HepG2 (cell line): ENCODE measurements around the gene FAM83F. TPM values are rescaled to one million over a fixed set of nuclear protein-coding genes. Genes with fewer than 3 reads are reported as not detected.

ENCODE experiments used
- ATF7-NPFF ChIP-seq: sonication (generic); formaldehyde crosslinking; IDR thresholded peaks from 2 replicates; pipeline ENCODE4 v1.8.1; 2023; ENCODE audit warnings: mild to moderate bottlenecking, low read depth, missing genetic modification reagents, moderate library complexity
- CREB1 ChIP-seq, 2 experiments: fragments of 450-650 bp in 1 of 2; IDR thresholded peaks; 2 replicates each; pipeline ENCODE4 v1.6.1; 2016 to 2017; ENCODE audit warnings: control low read depth in 1 of 2, mild to moderate bottlenecking in 1 of 2, missing compliant biosample characterization in 1 of 2, missing genetic modification characterization in 1 of 2
- FLYWCH1 ChIP-seq: sonication (generic); formaldehyde crosslinking; IDR thresholded peaks from 2 replicates; pipeline ENCODE4 v1.8.1; 2023; ENCODE audit warnings: mild to moderate bottlenecking, missing genetic modification reagents
- FOXC1 ChIP-seq: sonication (generic); formaldehyde crosslinking; IDR thresholded peaks from 2 replicates; pipeline ENCODE4 v1.8.0; 2022; ENCODE audit warnings: mild to moderate bottlenecking, missing genetic modification reagents, borderline replicate concordance
- HNF4A ChIP-seq: sonication (generic); formaldehyde crosslinking; IDR thresholded peaks from 2 replicates; pipeline ENCODE4 v1.4.0; 2020; ENCODE audit warnings: missing genetic modification reagents
- IRX3 ChIP-seq: sonication (generic); formaldehyde crosslinking; IDR thresholded peaks from 2 replicates; pipeline ENCODE4 v1.8.1; 2023; ENCODE audit warnings: mild to moderate bottlenecking, low read depth, missing genetic modification reagents, borderline replicate concordance
- MBD4 ChIP-seq: IDR thresholded peaks from 2 replicates; pipeline ENCODE4 v1.6.1; 2012; ENCODE audit warnings: low read length, inconsistent platforms, borderline replicate concordance
- NR1H2 ChIP-seq: sonication (generic); formaldehyde crosslinking; IDR thresholded peaks from 2 replicates; pipeline ENCODE4 v1.8.1; 2022; ENCODE audit warnings: low read depth, missing genetic modification reagents, borderline replicate concordance
- NR2F6 ChIP-seq, 2 experiments: IDR thresholded peaks; 2 replicates each; pipeline ENCODE4 v1.6.1; 2016; ENCODE audit warnings: antibody characterized with exemption in 1 of 2, mild to moderate bottlenecking in 1 of 2
- SAP130 ChIP-seq: IDR thresholded peaks from 2 replicates; pipeline ENCODE4 v1.6.1; 2016; ENCODE audit warnings: low read depth
- SP2 ChIP-seq: sonication (generic); formaldehyde crosslinking; IDR thresholded peaks from 2 replicates; pipeline ENCODE4 v1.5.1; 2020; ENCODE audit warnings: mild to moderate bottlenecking, missing genetic modification reagents
- SRSF1 ChIP-seq: fragments of 200-400 bp; formaldehyde crosslinking; optimal IDR thresholded peaks from 2 replicates; pipeline ENCODE3; 2017; ENCODE audit warnings: mild to moderate bottlenecking, low read depth, low read length, moderate library complexity
- YEATS2 ChIP-seq: sonication (generic); formaldehyde crosslinking; IDR thresholded peaks from 2 replicates; pipeline ENCODE4 v1.4.0; 2020; ENCODE audit warnings: missing genetic modification reagents, borderline replicate concordance
- ZC3H4 ChIP-seq: sonication (generic); formaldehyde crosslinking; IDR thresholded peaks from 2 replicates; pipeline ENCODE4 v1.4.0; 2020; ENCODE audit warnings: missing genetic modification reagents, borderline replicate concordance
- ZNF230 ChIP-seq: sonication (generic); formaldehyde crosslinking; IDR thresholded peaks from 2 replicates; pipeline ENCODE4 v1.4.0; 2020; ENCODE audit warnings: mild to moderate bottlenecking, missing genetic modification reagents
- ZNF451 ChIP-seq: sonication (generic); formaldehyde crosslinking; IDR thresholded peaks from 2 replicates; pipeline ENCODE4 v1.5.0; 2020; ENCODE audit warnings: mild to moderate bottlenecking, missing genetic modification reagents
- ZNF557 ChIP-seq: sonication (generic); formaldehyde crosslinking; IDR thresholded peaks from 2 replicates; pipeline ENCODE4 v1.4.0; 2020; ENCODE audit warnings: missing genetic modification reagents
- ZNF660 ChIP-seq: sonication (generic); formaldehyde crosslinking; IDR thresholded peaks from 2 replicates; pipeline ENCODE4 v1.5.1; 2020; ENCODE audit warnings: mild to moderate bottlenecking, low read depth, missing genetic modification reagents, borderline replicate concordance
- ZNF674 ChIP-seq: sonication (generic); formaldehyde crosslinking; IDR thresholded peaks from 2 replicates; pipeline ENCODE4 v1.5.0; 2020; ENCODE audit warnings: low read depth, mild to moderate bottlenecking, missing genetic modification reagents
- ZNF777 ChIP-seq: sonication (generic); formaldehyde crosslinking; IDR thresholded peaks from 2 replicates; pipeline ENCODE4 v1.4.0; 2020; ENCODE audit warnings: missing genetic modification reagents
- ZNF879 ChIP-seq: sonication (generic); formaldehyde crosslinking; IDR thresholded peaks from 2 replicates; pipeline ENCODE4 v1.8.1; 2023; ENCODE audit warnings: missing genetic modification reagents
- polyA plus RNA-seq, 8 experiments: library from polyadenylated mRNA; depleted of rRNA in 3 of 8; stranded (reverse) in 7 of 8; unstranded in 1 of 8; fragments of >200 nt; fragmentation: Illumina TruSeq in 4 of 8; extraction: Trizol in 4 of 8; gene quantifications; 2 replicates each; pipeline versions ENCODE4 v1.2.1 to v1.2.3, GENCODE V29; 2011 to 2016; ENCODE audit warnings: low read depth in 4 of 8, missing spikeins in 1 of 8, mixed read lengths in 1 of 8; ENCODE audit not compliant: insufficient read depth in 1 of 8
- total RNA-seq, 5 experiments: library from RNA; depleted of rRNA; stranded (reverse); fragments of >200 nt; fragmentation: Illumina TruSeq; extraction: Trizol; gene quantifications; 2 replicates each; pipeline ENCODE4 v1.2.3, GENCODE V29; 2016; ENCODE audit warnings: low read depth in 1 of 5
- TF ChIP-seq, protein P1 (sequence below): sonication (generic); formaldehyde crosslinking; conservative IDR thresholded peaks from 2 replicates; pipeline ENCODE4 v1.8.0; 2022; ENCODE audit warnings: missing genetic modification reagents
- TF ChIP-seq, protein P2 (sequence below): IDR thresholded peaks from 2 replicates; pipeline ENCODE4 v1.6.1; 2016
- TF ChIP-seq, protein P3 (sequence below): sonication (generic); formaldehyde crosslinking; IDR thresholded peaks from 2 replicates; pipeline ENCODE4 v1.4.0; 2020; ENCODE audit warnings: missing genetic modification reagents, borderline replicate concordance

The FAM83F gene
- total and polyA plus RNA-seq, 2 of the 13 experiments (the other 11 are each of a cell fraction or from before 2014, with no cell fraction given), result not detected

DNA sequence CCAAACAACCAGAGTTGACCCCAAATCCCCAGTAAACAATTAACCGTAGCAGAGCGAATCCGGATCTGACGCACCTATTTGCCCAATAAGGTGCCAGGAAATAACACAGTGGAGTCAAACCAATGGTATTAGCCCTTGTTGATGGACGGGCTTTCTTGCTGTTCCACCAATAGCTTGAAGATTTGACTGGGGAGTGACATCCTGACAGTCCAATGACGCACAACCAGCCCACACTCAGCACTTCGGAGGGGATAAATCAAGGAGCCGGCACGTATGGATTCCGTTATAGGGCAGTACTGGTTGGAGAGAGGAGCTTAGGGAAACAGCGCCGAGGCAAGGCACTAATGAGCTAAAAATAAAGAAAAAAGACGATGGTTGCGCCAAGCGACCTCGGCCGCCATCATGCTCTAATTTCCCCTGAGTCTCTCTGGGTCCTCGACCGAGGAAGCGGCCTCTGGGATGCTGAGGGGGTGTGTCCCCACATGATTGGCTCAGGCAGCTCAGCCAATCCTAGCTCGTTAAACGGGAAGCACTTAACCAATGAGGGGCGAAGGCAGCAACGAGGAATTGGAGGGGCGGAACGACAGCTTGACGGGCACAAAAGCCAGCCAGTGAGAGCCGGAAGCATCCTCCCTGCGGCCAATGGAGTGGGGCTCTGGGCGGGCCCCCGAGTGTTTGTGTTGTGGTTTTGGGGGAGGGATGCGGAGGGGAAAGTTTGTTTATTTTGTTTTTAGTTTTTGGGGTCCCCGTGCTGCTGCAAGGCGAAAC is 49.5 kb downstream of the FAM83F start (continued):
- TF ChIP-seq, protein P1, sequence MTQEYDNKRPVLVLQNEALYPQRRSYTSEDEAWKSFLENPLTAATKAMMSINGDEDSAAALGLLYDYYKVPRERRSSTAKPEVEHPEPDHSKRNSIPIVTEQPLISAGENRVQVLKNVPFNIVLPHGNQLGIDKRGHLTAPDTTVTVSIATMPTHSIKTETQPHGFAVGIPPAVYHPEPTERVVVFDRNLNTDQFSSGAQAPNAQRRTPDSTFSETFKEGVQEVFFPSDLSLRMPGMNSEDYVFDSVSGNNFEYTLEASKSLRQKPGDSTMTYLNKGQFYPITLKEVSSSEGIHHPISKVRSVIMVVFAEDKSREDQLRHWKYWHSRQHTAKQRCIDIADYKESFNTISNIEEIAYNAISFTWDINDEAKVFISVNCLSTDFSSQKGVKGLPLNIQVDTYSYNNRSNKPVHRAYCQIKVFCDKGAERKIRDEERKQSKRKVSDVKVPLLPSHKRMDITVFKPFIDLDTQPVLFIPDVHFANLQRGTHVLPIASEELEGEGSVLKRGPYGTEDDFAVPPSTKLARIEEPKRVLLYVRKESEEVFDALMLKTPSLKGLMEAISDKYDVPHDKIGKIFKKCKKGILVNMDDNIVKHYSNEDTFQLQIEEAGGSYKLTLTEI, result no peak
- peak; percentile 62; the same call in 1 of the 2 replicates for TF ChIP-seq ZNF777 (CRISPR knock-in tag)
- TF ChIP-seq ZC3H4 (CRISPR knock-in tag), result no peak
- peak; percentile 82 for TF ChIP-seq CREB1 (IDR thresholded peaks at IDR 0.05)
- peak; percentile 93 for TF ChIP-seq CREB1 (CRISPR knock-in tag; IDR thresholded peaks at IDR 0.05)
- peak; percentile 68 for TF ChIP-seq SRSF1
- no peak for TF ChIP-seq FLYWCH1
- TF ChIP-seq IRX3 (CRISPR knock-in tag), result no peak
- no peak for TF ChIP-seq ATF7-NPFF (CRISPR knock-in tag)
- TF ChIP-seq ZNF451 (CRISPR knock-in tag), result no peak
- TF ChIP-seq ZNF660 (CRISPR knock-in tag), result no peak
- TF ChIP-seq, protein P2, sequence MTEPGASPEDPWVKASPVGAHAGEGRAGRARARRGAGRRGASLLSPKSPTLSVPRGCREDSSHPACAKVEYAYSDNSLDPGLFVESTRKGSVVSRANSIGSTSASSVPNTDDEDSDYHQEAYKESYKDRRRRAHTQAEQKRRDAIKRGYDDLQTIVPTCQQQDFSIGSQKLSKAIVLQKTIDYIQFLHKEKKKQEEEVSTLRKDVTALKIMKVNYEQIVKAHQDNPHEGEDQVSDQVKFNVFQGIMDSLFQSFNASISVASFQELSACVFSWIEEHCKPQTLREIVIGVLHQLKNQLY (CRISPR knock-in tag), result no peak
- TF ChIP-seq MBD4, result no peak
- TF ChIP-seq ZNF230 (CRISPR knock-in tag), result no peak; the same call in 1 of the 2 replicates
- TF ChIP-seq SP2 (CRISPR knock-in tag), result peak; percentile 93
- TF ChIP-seq FOXC1, result no peak
- TF ChIP-seq, protein P3, sequence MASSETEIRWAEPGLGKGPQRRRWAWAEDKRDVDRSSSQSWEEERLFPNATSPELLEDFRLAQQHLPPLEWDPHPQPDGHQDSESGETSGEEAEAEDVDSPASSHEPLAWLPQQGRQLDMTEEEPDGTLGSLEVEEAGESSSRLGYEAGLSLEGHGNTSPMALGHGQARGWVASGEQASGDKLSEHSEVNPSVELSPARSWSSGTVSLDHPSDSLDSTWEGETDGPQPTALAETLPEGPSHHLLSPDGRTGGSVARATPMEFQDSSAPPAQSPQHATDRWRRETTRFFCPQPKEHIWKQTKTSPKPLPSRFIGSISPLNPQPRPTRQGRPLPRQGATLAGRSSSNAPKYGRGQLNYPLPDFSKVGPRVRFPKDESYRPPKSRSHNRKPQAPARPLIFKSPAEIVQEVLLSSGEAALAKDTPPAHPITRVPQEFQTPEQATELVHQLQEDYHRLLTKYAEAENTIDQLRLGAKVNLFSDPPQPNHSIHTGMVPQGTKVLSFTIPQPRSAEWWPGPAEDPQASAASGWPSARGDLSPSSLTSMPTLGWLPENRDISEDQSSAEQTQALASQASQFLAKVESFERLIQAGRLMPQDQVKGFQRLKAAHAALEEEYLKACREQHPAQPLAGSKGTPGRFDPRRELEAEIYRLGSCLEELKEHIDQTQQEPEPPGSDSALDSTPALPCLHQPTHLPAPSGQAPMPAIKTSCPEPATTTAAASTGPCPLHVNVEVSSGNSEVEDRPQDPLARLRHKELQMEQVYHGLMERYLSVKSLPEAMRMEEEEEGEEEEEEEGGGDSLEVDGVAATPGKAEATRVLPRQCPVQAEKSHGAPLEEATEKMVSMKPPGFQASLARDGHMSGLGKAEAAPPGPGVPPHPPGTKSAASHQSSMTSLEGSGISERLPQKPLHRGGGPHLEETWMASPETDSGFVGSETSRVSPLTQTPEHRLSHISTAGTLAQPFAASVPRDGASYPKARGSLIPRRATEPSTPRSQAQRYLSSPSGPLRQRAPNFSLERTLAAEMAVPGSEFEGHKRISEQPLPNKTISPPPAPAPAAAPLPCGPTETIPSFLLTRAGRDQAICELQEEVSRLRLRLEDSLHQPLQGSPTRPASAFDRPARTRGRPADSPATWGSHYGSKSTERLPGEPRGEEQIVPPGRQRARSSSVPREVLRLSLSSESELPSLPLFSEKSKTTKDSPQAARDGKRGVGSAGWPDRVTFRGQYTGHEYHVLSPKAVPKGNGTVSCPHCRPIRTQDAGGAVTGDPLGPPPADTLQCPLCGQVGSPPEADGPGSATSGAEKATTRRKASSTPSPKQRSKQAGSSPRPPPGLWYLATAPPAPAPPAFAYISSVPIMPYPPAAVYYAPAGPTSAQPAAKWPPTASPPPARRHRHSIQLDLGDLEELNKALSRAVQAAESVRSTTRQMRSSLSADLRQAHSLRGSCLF (CRISPR knock-in tag), result no peak
- peak; percentile 70; the same call in 1 of the 2 replicates for TF ChIP-seq YEATS2 (CRISPR knock-in tag)
- no peak for TF ChIP-seq NR1H2 (CRISPR knock-in tag)
- TF ChIP-seq SAP130 (CRISPR knock-in tag), result peak; percentile 83
- no peak for TF ChIP-seq ZNF879
- TF ChIP-seq ZNF557 (CRISPR knock-in tag), result no peak
- 0 out of 2 replicates have a peak, but pooled peaks have one; percentile 30 for TF ChIP-seq NR2F6 (IDR thresholded peaks at IDR 0.05)
- peak; percentile 17; the same call in 1 of the 2 replicates for TF ChIP-seq NR2F6 (CRISPR knock-in tag; IDR thresholded peaks at IDR 0.05)
- TF ChIP-seq HNF4A (CRISPR knock-in tag), result no peak
- no peak for TF ChIP-seq ZNF674 (CRISPR knock-in tag)
